GM12874 (cell line): ENCODE measurements around the gene C5orf22.

Source experiments
- CTCF ChIP-seq: IDR thresholded peaks from 2 replicates; pipeline ENCODE4 v1.5.1; 2011; ENCODE audit warnings: low read depth, mild to moderate bottlenecking, control low read depth, low read length, moderate library complexity; ENCODE audit not compliant: insufficient read depth

The C5orf22 gene

GRCh38 chr5:31573494-31574142 is 41.5 kb downstream of the C5orf22 start:
- no peak for TF ChIP-seq CTCF

- no peak for TF ChIP-seq CTCF
These were observed 42.7 kb downstream of the C5orf22 start for GRCh38 chr5:31574772-31575171.

GRCh38 chr5:31577438-31577837 is 45.3 kb downstream of the C5orf22 start:
- no peak for TF ChIP-seq CTCF

GRCh38 chr5:31579558-31579957 is 47.5 kb downstream of the C5orf22 start:
- TF ChIP-seq CTCF, result no peak

- no peak for TF ChIP-seq CTCF
These were observed 49.5 kb downstream of the C5orf22 start for GRCh38 chr5:31581498-31582099.

- no peak for TF ChIP-seq CTCF
These were observed 51.0 kb downstream of the C5orf22 start for GRCh38 chr5:31583129-31583528.

- TF ChIP-seq CTCF, result no peak
These were observed 53.2 kb downstream of the C5orf22 start for GRCh38 chr5:31585166-31585894.
